Body of pancreas (tissue), 4 donors: ENCODE data around the gene PAX9.

Experiments
- POLR2A ChIP-seq, 3 donors: fragments of 450-650 bp; IDR thresholded peaks; one replicate each; pipeline ENCODE4 v1.6.1; 2016; ENCODE audit warnings: antibody characterized with exemption in 3 of 3, mild to moderate bottlenecking in 2 of 3
- TF ChIP-seq, protein P1 (sequence below), 7 experiments: fragments of 450-650 bp in 4 of 7; fragments of 200-600 bp in 3 of 7; sonication (generic) in 3 of 7; IDR thresholded peaks; one replicate each; pipeline ENCODE4 v1.5.1; 2016 to 2019; ENCODE audit warnings: antibody characterized with exemption in 7 of 7

DNA sequence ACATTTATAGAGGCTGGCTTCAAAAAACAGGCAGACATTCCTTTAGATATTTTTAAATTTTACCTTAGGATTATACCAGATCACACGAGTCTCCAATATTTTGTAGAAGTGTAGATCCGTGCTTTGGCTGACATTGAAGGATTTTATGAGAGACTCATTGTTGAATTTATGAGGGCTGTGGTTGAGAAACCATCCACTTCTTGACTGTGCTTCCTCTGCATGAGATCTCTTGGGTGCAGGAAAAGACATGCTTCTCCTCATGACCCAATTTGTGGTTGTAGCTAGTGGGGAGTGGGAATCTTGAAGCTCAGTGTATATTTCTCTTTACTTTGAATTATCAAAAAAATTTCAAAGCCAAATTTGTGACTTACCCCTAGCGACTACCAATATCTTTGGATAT is 42.5 kb upstream of the PAX9 start:
- TF ChIP-seq, protein P1, sequence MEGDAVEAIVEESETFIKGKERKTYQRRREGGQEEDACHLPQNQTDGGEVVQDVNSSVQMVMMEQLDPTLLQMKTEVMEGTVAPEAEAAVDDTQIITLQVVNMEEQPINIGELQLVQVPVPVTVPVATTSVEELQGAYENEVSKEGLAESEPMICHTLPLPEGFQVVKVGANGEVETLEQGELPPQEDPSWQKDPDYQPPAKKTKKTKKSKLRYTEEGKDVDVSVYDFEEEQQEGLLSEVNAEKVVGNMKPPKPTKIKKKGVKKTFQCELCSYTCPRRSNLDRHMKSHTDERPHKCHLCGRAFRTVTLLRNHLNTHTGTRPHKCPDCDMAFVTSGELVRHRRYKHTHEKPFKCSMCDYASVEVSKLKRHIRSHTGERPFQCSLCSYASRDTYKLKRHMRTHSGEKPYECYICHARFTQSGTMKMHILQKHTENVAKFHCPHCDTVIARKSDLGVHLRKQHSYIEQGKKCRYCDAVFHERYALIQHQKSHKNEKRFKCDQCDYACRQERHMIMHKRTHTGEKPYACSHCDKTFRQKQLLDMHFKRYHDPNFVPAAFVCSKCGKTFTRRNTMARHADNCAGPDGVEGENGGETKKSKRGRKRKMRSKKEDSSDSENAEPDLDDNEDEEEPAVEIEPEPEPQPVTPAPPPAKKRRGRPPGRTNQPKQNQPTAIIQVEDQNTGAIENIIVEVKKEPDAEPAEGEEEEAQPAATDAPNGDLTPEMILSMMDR (IDR thresholded peaks at IDR 0.05), result no peak
- TF ChIP-seq POLR2A (IDR thresholded peaks at IDR 0.05), result no peak
